Endothelial cell of umbilical vein (primary cell): ENCODE data around the gene OXNAD1. TPM values are rescaled to one million over a fixed set of nuclear protein-coding genes. Genes with fewer than 3 reads are reported as not detected.

Source experiments
- BruUV-seq: library from RNA; stranded (reverse); fragments of 400-500 nt; replicated peaks from 2 replicates; lab custom pipeline; 2021; lab: Mats Ljungman, UMichigan
- CTCF ChIA-PET: fragments of 300-600, 350-600 bp; sonication (Branson Sonifier 250); formaldehyde crosslinking; loops from one replicate; lab custom pipeline; 2021; ENCODE audit warnings: antibody characterized with exemption, inconsistent platforms; lab: Charles Lee
- POLR2A ChIA-PET: fragments of 300-600, 350-600 bp; sonication (Branson Sonifier 250); formaldehyde crosslinking; loops from one replicate; lab custom pipeline; 2021; ENCODE audit warnings: antibody characterized with exemption, inconsistent platforms; lab: Charles Lee
- DNase-seq: peaks from one replicate; pipeline ENCODE4 v3.0.0-alpha.2; 2011; ENCODE audit warnings: low read depth, low spot score
- FAIRE-seq: peaks from 2 replicates; lab custom pipeline; 2011; peaks lifted over from hg19 to GRCh38; lab: Jason Lieb, UNC
- H2AFZ ChIP-seq: 2 replicates; pipeline ENCODE4 v1.6.0; 2012; ENCODE audit warnings: low read depth, low read length, control low read depth, inconsistent platforms
- H3K27ac ChIP-seq: 2 replicates; pipeline ENCODE4 v1.5.1; 2011; ENCODE audit warnings: low read depth, mild to moderate bottlenecking, control low read depth, low read length, moderate library complexity; ENCODE audit not compliant: insufficient read depth
- H3K27me3 ChIP-seq, 2 experiments: 2 replicates each; pipeline versions ENCODE4 v1.6.0 to v1.6.1; 2011; ENCODE audit warnings: low read length in 2 of 2, mixed read lengths in 1 of 2; ENCODE audit not compliant: control insufficient read depth in 2 of 2, insufficient read depth in 2 of 2
- H3K36me3 ChIP-seq, 2 experiments: 2 replicates in 1 of 2; 3 replicates in 1 of 2; pipeline ENCODE4 v1.5.1; 2011; ENCODE audit warnings: low read length in 2 of 2, mild to moderate bottlenecking in 1 of 2, moderate library complexity in 1 of 2; ENCODE audit not compliant: control insufficient read depth in 2 of 2, insufficient read depth in 2 of 2; ENCODE audit errors: extremely low read depth in 1 of 2
- H3K4me1 ChIP-seq: 3 replicates; pipeline ENCODE4 v1.5.1; 2011; ENCODE audit warnings: mild to moderate bottlenecking, low read length; ENCODE audit not compliant: control insufficient read depth, insufficient read depth; ENCODE audit errors: extremely low read depth
- H3K4me2 ChIP-seq: 2 replicates; pipeline ENCODE4 v1.6.1; 2011; ENCODE audit warnings: low read length, control low read depth, mixed read lengths; ENCODE audit not compliant: insufficient read depth
- H3K4me3 ChIP-seq, 3 experiments: fragments of 200-600 bp in 1 of 3; sonication (generic), shearing (Covaris generic) in 1 of 3; replicated peaks in 1 of 3; 2 replicates each; pipeline ENCODE4 v1.5.1; 2011 to 2016; ENCODE audit warnings: control low read depth in 3 of 3, low read length in 3 of 3, mild to moderate bottlenecking in 2 of 3, inconsistent platforms in 1 of 3, low read depth in 1 of 3, moderate library complexity in 1 of 3; ENCODE audit not compliant: insufficient read depth in 1 of 3
- H3K79me2 ChIP-seq: 2 replicates; pipeline ENCODE4 v1.6.0; 2012; ENCODE audit warnings: low read length, inconsistent platforms; ENCODE audit not compliant: control insufficient read depth, insufficient read depth
- H3K9ac ChIP-seq: replicated peaks from 2 replicates; pipeline ENCODE3; 2011; ENCODE audit warnings: low read length, control low read depth; ENCODE audit not compliant: insufficient read depth; ENCODE audit errors: extremely low read depth
- H3K9me1 ChIP-seq: replicated peaks from 3 replicates; pipeline ENCODE4 v1.6.0; 2011; ENCODE audit warnings: mild to moderate bottlenecking, low read length; ENCODE audit not compliant: control insufficient read depth, insufficient read depth; ENCODE audit errors: extremely low read depth
- H3K9me3 ChIP-seq: replicated peaks from 2 replicates; pipeline ENCODE4 v1.5.1; 2012; ENCODE audit warnings: low read length, inconsistent platforms; ENCODE audit not compliant: control insufficient read depth, insufficient read depth
- H4K20me1 ChIP-seq: replicated peaks from 2 replicates; pipeline ENCODE3; 2011; ENCODE audit warnings: mild to moderate bottlenecking, low read length; ENCODE audit not compliant: control insufficient read depth, insufficient read depth; ENCODE audit errors: extremely low read depth
- EZH2 ChIP-seq: IDR thresholded peaks from 2 replicates; pipeline ENCODE4 v1.6.1; 2012; ENCODE audit warnings: borderline replicate concordance, low read depth, mild to moderate bottlenecking, moderate library complexity, low read length, inconsistent platforms; ENCODE audit not compliant: severe bottlenecking
- FOS ChIP-seq: IDR thresholded peaks from 2 replicates; pipeline ENCODE4 v1.6.1; 2011; ENCODE audit warnings: mild to moderate bottlenecking, low read length, moderate library complexity, borderline replicate concordance; ENCODE audit not compliant: insufficient read depth
- GATA2 ChIP-seq: IDR thresholded peaks from 2 replicates; pipeline ENCODE4 v1.7.0; 2011; ENCODE audit warnings: low read depth, mild to moderate bottlenecking, moderate library complexity, mixed read lengths, low read length; ENCODE audit not compliant: insufficient read length, insufficient read depth
- JUN ChIP-seq: IDR thresholded peaks from 2 replicates; pipeline ENCODE4 v1.6.1; 2011; ENCODE audit warnings: borderline replicate concordance, low read depth; ENCODE audit not compliant: insufficient read length, insufficient read depth
- MYC ChIP-seq: IDR thresholded peaks from one replicate; pipeline ENCODE4 v1.6.1; 2011; ENCODE audit warnings: mild to moderate bottlenecking, low read depth, low read length
- POLR2A ChIP-seq: IDR thresholded peaks from 2 replicates; pipeline ENCODE4 v1.6.1; 2012; ENCODE audit warnings: low read depth, mild to moderate bottlenecking, control low read depth, low read length
- POLR2AphosphoS5 ChIP-seq: IDR thresholded peaks from 2 replicates; pipeline ENCODE4 v1.6.1; 2012; ENCODE audit warnings: low read depth, mild to moderate bottlenecking, control low read depth, low read length, moderate library complexity; ENCODE audit not compliant: insufficient read depth
- dilution Hi-C: fragments of 300-500 bp; cut with MboI; formaldehyde crosslinking; loops from one replicate; pipeline ENCODE4 v1.15.0; 2019; ENCODE audit warnings: low sequenced_read_pairs; ENCODE audit not compliant: extremely low pct_ligation_motif_present
- intact Hi-C: fragments of 100-400 bp; cut with micrococcal nuclease; formaldehyde crosslinking; loops from one replicate; pipeline ENCODE4 v1.10.0; 2022
- polyA plus RNA-seq, 4 experiments: library from polyadenylated mRNA; depleted of rRNA in 3 of 4; stranded (reverse) in 3 of 4; unstranded in 1 of 4; fragments of >200 nt; gene quantifications; 2 replicates each; pipeline versions ENCODE4 v1.2.1 to v1.2.3, GENCODE V29; 2011 to 2012; ENCODE audit warnings: missing spikeins in 1 of 4
- total RNA-seq: library from RNA; stranded (reverse); gene quantifications from 2 replicates; pipeline ENCODE4 v1.2.3, GENCODE V29; 2021
- TF ChIP-seq, protein P1 (sequence below): IDR thresholded peaks from 2 replicates; pipeline ENCODE4 v1.6.1; 2011; ENCODE audit not compliant: insufficient read depth, insufficient read length
- TF ChIP-seq, protein P2 (sequence below), 2 donors: IDR thresholded peaks; 1 replicate in 1 of 2; 2 replicates in 1 of 2; pipeline ENCODE4 v1.5.1; 2011; ENCODE audit warnings: low read length in 2 of 2, mild to moderate bottlenecking in 2 of 2, moderate library complexity in 2 of 2, control low read depth in 1 of 2, inconsistent platforms in 1 of 2, low read depth in 1 of 2; ENCODE audit not compliant: insufficient read depth in 1 of 2; ENCODE audit errors: extremely low read depth in 1 of 2

Gene OXNAD1
- total and polyA plus RNA-seq, 2 donors (not counting 3 experiments of a cell fraction or from before 2014, with no cell fraction given), result 5.5 to 9.7 TPM

DNA sequence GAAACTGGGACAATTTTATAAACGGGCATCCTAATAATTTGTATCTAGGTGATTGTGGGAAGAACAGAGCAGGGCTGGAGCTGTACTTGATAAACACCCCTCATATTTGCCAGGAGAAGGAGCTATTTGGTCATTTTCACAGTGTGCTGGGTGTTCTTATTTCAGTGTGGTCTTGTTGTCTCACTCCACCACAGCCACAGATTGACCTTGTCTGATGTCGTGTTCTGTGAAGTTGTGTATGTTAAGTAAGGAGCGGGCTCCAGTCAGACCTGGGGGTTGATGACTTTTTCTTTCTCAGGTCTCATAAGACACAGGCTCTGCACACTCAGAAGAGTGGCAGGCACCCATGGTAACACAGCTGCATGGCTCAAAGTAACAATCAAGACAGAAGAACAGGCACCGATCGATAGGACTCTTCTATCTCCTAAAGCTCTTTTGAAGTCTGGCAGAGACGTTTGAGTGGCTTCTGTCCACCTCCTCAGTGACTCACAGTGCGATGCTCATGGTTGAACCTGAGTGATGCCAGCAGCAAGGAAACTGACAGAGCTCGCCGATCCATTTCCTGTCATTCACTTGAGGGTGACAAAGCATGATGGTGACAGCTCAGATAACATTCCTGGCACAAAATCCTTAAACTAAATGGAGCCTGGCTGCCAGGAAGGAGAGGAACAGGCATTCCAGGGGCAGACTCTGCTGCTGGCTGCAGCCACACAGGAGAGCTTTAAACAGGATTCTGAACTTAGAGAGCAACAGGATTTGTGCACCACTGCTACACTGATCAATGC, 21.1 kb upstream of the OXNAD1 start:
- H3K27me3 ChIP-seq, result no peaks in the 10 kb centered on the region
- H3K9ac ChIP-seq, result no peak overlapping the region
- no peaks in the 10 kb centered on the region for H3K36me3 ChIP-seq
- POLR2A ChIA-PET, result no interaction called here
- dilution Hi-C loops (no loop called here), intact Hi-C loops (no loop called here)
- H3K4me1 ChIP-seq, result peaks cover 11% of the 10 kb centered on the region
- H3K27ac ChIP-seq, result no peak overlapping the region
- BruUV-seq, result no TSS peak
- H3K4me3 ChIP-seq, result no peak overlapping the region
- no peaks in the 10 kb centered on the region for H4K20me1 ChIP-seq
- FAIRE-seq (peak; percentile 93), DNase-seq (peak; percentile 9)
- no peaks in the 10 kb centered on the region for H3K9me1 ChIP-seq
- TF ChIP-seq FOS (peak; percentile 64), POLR2AphosphoS5 (peak; percentile 25), MYC (no peak), GATA2 (peak; percentile 51)
- CTCF ChIA-PET, result interaction anchor here (1.0 to 4.2 kb wide), 8 partner anchors 53 to 430 kb away, joined by 3 to 30 read pairs (median 5); no protein-coding TSS in a partner anchor
- H3K4me2 ChIP-seq, result peak overlapping the region; percentile 23
- H3K9me3 ChIP-seq, result no peaks in the 10 kb centered on the region
- H3K79me2 ChIP-seq, result no peaks in the 10 kb centered on the region
- peak overlapping the region; percentile 2 for H2AFZ ChIP-seq

DNA sequence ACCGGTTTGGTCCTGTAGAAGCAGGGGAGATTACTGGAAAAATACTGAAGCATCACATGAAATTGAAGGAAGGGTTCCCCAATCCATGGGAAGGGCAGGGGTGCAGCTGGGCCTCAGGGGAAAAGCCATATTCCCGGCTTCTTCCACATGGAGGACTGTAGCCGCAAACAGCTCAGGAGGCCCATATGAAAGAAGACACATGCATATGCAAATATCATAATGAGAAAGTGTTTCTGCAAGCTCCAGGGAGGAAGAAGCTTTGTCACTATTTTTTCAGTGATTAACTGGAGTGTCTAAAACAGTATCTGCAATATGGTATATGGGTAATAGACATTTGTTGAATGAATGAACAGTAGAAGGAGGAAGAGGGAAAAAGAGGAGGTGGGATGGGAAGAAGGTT, 19.4 kb upstream of the OXNAD1 start:
- Histone ChIP-seq H3K9ac (no peak overlapping the region), H3K4me2 (no peak overlapping the region), H3K4me3 (no peak overlapping the region), H4K20me1 (no peaks in the 10 kb centered on the region), H3K4me1 (peaks cover 11% of the 10 kb centered on the region), H3K9me3 (no peaks in the 10 kb centered on the region), H3K36me3 (no peaks in the 10 kb centered on the region), H3K27me3 (no peaks in the 10 kb centered on the region), H3K27ac (no peak overlapping the region), H3K79me2 (no peaks in the 10 kb centered on the region), H2AFZ (no peak overlapping the region), H3K9me1 (no peaks in the 10 kb centered on the region)
- dilution Hi-C loops, result no loop called here
- no peak for DNase-seq
- POLR2A ChIA-PET, result no interaction called here
- no peak for FAIRE-seq
- TF ChIP-seq FOS, result no peak
- TF ChIP-seq EZH2, result no peak
- no peak for TF ChIP-seq GATA2
- no peak for TF ChIP-seq POLR2AphosphoS5
- TF ChIP-seq MYC, result no peak
- TF ChIP-seq POLR2A, result no peak
- TF ChIP-seq, protein P1, sequence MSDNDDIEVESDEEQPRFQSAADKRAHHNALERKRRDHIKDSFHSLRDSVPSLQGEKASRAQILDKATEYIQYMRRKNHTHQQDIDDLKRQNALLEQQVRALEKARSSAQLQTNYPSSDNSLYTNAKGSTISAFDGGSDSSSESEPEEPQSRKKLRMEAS, result no peak
- TF ChIP-seq, protein P2, sequence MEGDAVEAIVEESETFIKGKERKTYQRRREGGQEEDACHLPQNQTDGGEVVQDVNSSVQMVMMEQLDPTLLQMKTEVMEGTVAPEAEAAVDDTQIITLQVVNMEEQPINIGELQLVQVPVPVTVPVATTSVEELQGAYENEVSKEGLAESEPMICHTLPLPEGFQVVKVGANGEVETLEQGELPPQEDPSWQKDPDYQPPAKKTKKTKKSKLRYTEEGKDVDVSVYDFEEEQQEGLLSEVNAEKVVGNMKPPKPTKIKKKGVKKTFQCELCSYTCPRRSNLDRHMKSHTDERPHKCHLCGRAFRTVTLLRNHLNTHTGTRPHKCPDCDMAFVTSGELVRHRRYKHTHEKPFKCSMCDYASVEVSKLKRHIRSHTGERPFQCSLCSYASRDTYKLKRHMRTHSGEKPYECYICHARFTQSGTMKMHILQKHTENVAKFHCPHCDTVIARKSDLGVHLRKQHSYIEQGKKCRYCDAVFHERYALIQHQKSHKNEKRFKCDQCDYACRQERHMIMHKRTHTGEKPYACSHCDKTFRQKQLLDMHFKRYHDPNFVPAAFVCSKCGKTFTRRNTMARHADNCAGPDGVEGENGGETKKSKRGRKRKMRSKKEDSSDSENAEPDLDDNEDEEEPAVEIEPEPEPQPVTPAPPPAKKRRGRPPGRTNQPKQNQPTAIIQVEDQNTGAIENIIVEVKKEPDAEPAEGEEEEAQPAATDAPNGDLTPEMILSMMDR (IDR thresholded peaks at IDR 0.05; ENCODE audit: extremely low read depth in 1 of 2, insufficient read depth in 1 of 2, low read depth in 1 of 2, low read length in 2 of 2), result no peak
- TF ChIP-seq JUN, result no peak
- CTCF ChIA-PET, result interaction anchor here (1.0 to 1.6 kb wide), 4 partner anchors 67 to 429 kb away, joined by 3 to 8 read pairs (median 4); no protein-coding TSS in a partner anchor
- intact Hi-C loops, result no loop called here
- no TSS peak for BruUV-seq
